ENCODE measurements around the gene PDXK. TPM values are rescaled to one million over a fixed set of nuclear protein-coding genes. Genes with fewer than 3 reads are reported as not detected.

The PDXK gene
- total RNA-seq, 4 donors from 2014 or later, result 45.0 to 66.0 (median 57.4) TPM

DNA sequence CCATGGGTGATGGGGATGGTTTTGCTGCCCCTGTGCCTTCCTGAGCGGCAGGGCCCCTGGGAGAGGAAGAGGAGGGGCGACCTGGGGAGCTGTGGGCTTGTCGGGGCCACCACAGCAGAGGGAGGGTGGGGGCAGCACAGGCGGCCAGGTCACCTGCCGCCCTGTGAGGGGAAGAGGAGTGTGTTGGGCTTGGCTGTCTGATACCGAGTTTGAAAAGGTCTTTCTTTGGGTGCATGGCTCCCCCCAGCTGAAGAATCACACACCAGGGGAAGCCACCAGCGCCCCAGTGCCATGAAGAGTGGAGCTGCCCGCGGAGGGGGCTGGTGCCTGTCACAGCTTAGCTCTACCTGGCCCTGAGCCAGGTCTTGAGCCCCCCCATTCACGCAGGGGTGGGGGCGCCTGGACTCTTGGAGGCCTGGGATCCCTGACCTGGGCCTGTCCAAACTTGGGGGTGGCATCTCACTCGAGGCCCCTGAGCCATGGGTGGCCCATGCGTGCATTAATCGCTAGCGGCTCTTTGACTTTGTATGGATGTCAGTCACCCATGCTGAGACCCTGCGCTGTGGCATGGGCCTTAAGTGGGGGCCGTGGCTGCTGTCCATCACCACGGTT is 30.8 kb downstream of the PDXK start:
- Histone ChIP-seq H3K36me3 (peaks cover 98% of the 10 kb centered on the region), H3K27me3 (no peaks in the 10 kb centered on the region), H3K9me3 (no peaks in the 10 kb centered on the region), H3K27ac (no peak overlapping the region), H3K4me3 (no peak overlapping the region), H3K4me1 (no peaks in the 10 kb centered on the region)
- no peak for DNase-seq (ENCODE audit: low spot score in 2 of 2)
- WGBS, result 85% methylated on average over 9 of the region's 18 CpGs
- TF ChIP-seq, protein P1, sequence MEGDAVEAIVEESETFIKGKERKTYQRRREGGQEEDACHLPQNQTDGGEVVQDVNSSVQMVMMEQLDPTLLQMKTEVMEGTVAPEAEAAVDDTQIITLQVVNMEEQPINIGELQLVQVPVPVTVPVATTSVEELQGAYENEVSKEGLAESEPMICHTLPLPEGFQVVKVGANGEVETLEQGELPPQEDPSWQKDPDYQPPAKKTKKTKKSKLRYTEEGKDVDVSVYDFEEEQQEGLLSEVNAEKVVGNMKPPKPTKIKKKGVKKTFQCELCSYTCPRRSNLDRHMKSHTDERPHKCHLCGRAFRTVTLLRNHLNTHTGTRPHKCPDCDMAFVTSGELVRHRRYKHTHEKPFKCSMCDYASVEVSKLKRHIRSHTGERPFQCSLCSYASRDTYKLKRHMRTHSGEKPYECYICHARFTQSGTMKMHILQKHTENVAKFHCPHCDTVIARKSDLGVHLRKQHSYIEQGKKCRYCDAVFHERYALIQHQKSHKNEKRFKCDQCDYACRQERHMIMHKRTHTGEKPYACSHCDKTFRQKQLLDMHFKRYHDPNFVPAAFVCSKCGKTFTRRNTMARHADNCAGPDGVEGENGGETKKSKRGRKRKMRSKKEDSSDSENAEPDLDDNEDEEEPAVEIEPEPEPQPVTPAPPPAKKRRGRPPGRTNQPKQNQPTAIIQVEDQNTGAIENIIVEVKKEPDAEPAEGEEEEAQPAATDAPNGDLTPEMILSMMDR (IDR thresholded peaks at IDR 0.05), result no peak
- TF ChIP-seq POLR2AphosphoS5 (IDR thresholded peaks at IDR 0.05), result no peak
- no peak for TF ChIP-seq EP300 (IDR thresholded peaks at IDR 0.05)
- TF ChIP-seq POLR2A (IDR thresholded peaks at IDR 0.05), result no peak

DNA sequence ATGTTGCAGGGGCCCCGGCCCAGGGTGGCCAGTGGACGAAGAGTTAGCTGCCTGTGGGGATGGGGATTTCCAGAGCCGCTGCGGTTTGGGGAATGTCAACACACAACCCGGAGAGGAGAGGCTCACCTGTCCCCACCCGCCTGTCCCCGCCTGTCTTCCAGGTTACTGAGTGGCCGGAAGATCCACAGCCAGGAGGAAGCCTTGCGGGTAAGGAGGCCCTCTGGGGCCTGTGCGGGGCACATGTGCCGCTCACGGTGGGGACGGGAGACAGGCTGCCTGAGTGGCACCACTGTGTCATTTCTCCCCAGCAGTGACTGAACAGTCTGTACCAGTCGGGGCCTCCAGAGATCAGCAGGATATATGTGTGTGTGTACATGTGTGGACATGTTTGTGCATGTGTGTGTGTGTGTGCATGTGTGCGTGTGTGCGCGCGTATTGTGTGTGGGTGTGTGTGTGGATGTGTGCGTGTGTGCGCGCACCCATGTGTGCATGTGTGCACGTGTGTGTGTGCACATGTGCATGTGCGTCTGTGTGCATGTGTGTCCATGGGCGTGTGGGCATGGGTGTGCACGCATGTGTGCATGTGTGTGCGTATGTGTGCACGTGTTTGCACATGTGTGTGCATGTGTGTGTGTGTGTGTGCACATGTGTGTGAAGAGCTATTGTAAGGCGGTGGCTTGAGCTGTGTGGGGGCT is 31.6 kb downstream of the PDXK start:
- WGBS, result 86% methylated on average over 25 of the region's 28 CpGs

DNA sequence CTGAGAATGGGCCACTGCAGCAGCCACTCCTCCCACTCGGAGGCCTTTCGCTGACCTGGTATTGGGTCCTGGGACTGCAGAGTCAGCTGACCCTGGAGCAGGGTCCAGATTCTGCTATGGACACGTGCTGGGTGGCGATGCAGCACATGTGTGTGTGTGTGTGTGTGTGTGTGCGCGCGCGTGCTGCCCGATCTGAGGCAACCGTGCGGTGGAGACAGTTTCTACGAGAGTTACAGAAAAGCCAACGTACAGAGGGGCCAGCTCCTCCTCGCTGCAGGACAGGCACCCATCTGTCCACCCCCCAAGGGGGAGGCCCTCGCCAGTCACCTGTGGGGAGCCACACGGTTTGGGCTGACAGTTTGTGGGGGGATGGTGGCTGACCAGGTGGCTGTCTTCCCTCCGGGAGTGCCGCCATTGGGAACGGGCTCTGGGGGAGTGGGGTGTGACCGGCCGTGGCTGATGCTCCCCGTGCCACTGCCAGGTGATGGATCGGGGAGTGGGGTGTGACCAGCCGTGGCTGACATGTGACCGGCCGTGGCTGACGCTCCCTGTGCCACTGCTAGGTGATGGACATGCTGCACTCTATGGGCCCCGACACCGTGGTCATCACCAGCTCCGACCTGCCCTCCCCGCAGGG is 33.1 kb downstream of the PDXK start:
- TF ChIP-seq POLR2AphosphoS5 (IDR thresholded peaks at IDR 0.05), result no peak
- no peak for TF ChIP-seq EP300 (IDR thresholded peaks at IDR 0.05)
- no peak for TF ChIP-seq POLR2A (IDR thresholded peaks at IDR 0.05)
- TF ChIP-seq, protein P1 (IDR thresholded peaks at IDR 0.05), result no peak
- no peak overlapping the region for H3K27ac ChIP-seq
- H3K9me3 ChIP-seq, result no peaks in the 10 kb centered on the region
- no peak overlapping the region for H3K4me3 ChIP-seq
- DNase-seq (ENCODE audit: low spot score in 2 of 2), result no peak
- peaks cover 8% of the 10 kb centered on the region for H3K4me1 ChIP-seq
- 89% methylated on average over 7 of the region's 31 CpGs for WGBS
- no peaks in the 10 kb centered on the region for H3K27me3 ChIP-seq
- peaks cover 100% of the 10 kb centered on the region for H3K36me3 ChIP-seq

More for the DNA sequence above, 31.6 kb downstream of the PDXK start:
- TF ChIP-seq, protein P1 (IDR thresholded peaks at IDR 0.05), result no peak
- TF ChIP-seq POLR2A (IDR thresholded peaks at IDR 0.05) (no peak), EP300 (IDR thresholded peaks at IDR 0.05) (no peak), POLR2AphosphoS5 (IDR thresholded peaks at IDR 0.05) (no peak)
- Histone ChIP-seq H3K9me3 (no peaks in the 10 kb centered on the region), H3K4me3 (no peak overlapping the region), H3K27ac (no peak overlapping the region), H3K4me1 (no peaks in the 10 kb centered on the region), H3K36me3 (peaks cover 100% of the 10 kb centered on the region), H3K27me3 (no peaks in the 10 kb centered on the region)
- DNase-seq (ENCODE audit: low spot score in 2 of 2), result no peak

DNA sequence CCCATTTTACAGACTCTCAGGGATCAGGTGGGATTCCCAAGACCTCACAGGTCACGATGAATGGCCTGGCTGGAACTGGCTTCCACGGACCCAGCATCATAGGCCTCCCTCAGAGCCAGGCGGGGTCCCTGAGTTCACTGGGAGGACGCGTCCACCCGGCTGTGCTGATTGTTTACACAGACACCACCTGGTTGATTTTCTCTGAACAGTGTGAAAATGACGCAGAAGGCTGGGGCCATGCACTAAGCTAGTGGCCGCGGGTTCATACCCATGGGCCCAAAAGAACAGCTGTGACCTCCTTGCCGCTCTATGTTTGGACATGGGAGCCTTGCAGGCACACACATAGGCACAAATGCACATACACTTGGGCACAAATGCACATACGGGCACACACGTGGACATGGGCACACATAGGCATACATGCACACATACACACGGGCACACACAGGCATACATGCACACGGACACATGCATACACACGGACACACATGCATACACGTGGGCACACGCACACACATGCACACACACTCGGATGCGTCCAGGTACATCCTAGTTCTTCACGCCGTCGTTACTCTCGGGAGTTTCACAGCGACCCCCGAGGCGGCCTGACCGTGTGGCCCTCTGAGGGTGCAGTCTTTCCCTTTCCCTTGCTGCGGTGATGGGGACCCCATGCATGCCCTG is 34.0 kb downstream of the PDXK start:
- no peak for DNase-seq (ENCODE audit: low spot score in 2 of 2)
- H3K27me3 ChIP-seq, result no peaks in the 10 kb centered on the region
- H3K4me1 ChIP-seq, result peaks cover 16% of the 10 kb centered on the region
- no peak for TF ChIP-seq EP300 (IDR thresholded peaks at IDR 0.05)
- TF ChIP-seq POLR2AphosphoS5 (IDR thresholded peaks at IDR 0.05), result no peak
- TF ChIP-seq, protein P1 (IDR thresholded peaks at IDR 0.05), result no peak
- no peak for TF ChIP-seq POLR2A (IDR thresholded peaks at IDR 0.05)
- H3K4me3 ChIP-seq, result no peak overlapping the region
- WGBS, result 97% methylated on average over 22 of the region's 28 CpGs
- no peaks in the 10 kb centered on the region for H3K9me3 ChIP-seq
- no peak overlapping the region for H3K27ac ChIP-seq
- H3K36me3 ChIP-seq, result peaks cover 93% of the 10 kb centered on the region

DNA sequence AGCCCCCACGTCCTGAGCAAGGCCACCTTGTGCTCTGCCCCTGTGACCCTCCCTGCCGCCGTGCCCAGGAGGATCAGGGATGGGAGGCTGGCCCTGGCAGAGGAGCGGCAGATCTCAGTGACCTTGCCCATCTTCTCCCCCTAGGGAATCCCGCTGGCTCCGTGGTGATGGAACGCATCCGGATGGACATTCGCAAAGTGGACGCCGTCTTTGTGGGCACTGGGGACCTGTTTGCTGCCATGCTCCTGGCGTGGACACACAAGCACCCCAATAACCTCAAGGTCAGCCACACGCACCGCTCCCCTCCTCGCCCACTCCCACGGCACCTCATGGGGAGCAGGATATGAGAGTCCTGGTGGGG is 34.5 kb downstream of the PDXK start:
- H3K27me3 ChIP-seq, result no peaks in the 10 kb centered on the region

More for the DNA sequence above, 34.5 kb downstream of the PDXK start:
- TF ChIP-seq EP300 (IDR thresholded peaks at IDR 0.05) (no peak), POLR2A (IDR thresholded peaks at IDR 0.05) (no peak), POLR2AphosphoS5 (IDR thresholded peaks at IDR 0.05) (no peak)
- TF ChIP-seq, protein P1 (IDR thresholded peaks at IDR 0.05), result no peak
- WGBS, result 93% methylated on average over 16 of the region's 16 CpGs
- DNase-seq (ENCODE audit: low spot score in 2 of 2), result no peak
- no peaks in the 10 kb centered on the region for H3K9me3 ChIP-seq
- no peak overlapping the region for H3K4me3 ChIP-seq
- peaks cover 87% of the 10 kb centered on the region for H3K36me3 ChIP-seq
- H3K27ac ChIP-seq, result no peak overlapping the region
- H3K4me1 ChIP-seq, result peaks cover 21% of the 10 kb centered on the region
